GM10248 (cell line): Measurements from ENCODE around the gene TRPM2.

ENCODE experiments used
- CTCF ChIA-PET: fragments of 300-600 bp; sonication (Branson Sonifier 250); formaldehyde crosslinking; extraction: SDS; loops from one replicate; lab custom pipeline; 2021; ENCODE audit warnings: antibody characterized with exemption; lab: Yijun Ruan, JAX
- POLR2A ChIA-PET: fragments of 350-650 bp; sonication (Branson Sonifier 250); formaldehyde crosslinking; extraction: SDS; loops from one replicate; lab custom pipeline; 2020; ENCODE audit warnings: antibody characterized with exemption; lab: Yijun Ruan, JAX
- DNase-seq: peaks from one replicate; pipeline ENCODE4 v3.0.0; 2012; ENCODE audit errors: extremely low spot score
- CTCF ChIP-seq: IDR thresholded peaks from 2 replicates; pipeline ENCODE4 v1.5.1; 2012; ENCODE audit warnings: mild to moderate bottlenecking, low read depth; ENCODE audit errors: extremely low read depth, missing control alignments, control extremely low read depth

Gene TRPM2

GRCh38 chr21:44471996-44472395 is 118.6 kb downstream of the TRPM2 start:
- ChIA-PET CTCF (no interaction called here), POLR2A (no interaction called here)
- no peak for DNase-seq
- no peak for TF ChIP-seq CTCF

- CTCF ChIA-PET = interaction anchor here (1.2 kb wide), 1 partner anchor 10 kb away, joined by 3 read pairs; no protein-coding TSS in a partner anchor
- no peak for TF ChIP-seq CTCF
- POLR2A ChIA-PET = no interaction called here
- no peak for DNase-seq
These were observed 120.6 kb downstream of the TRPM2 start for GRCh38 chr21:44473915-44474555.

- ChIA-PET POLR2A (no interaction called here), CTCF (no interaction called here)
- no peak for TF ChIP-seq CTCF
- DNase-seq = no peak
These were observed 121.9 kb downstream of the TRPM2 start for GRCh38 chr21:44475266-44475845.

GRCh38 chr21:44477131-44477530 is 123.7 kb downstream of the TRPM2 start:
- DNase-seq = no peak
- POLR2A ChIA-PET = no interaction called here
- TF ChIP-seq CTCF = no peak
- CTCF ChIA-PET = no interaction called here

- ChIA-PET POLR2A (no interaction called here), CTCF (interaction anchor here (0.9 to 1.0 kb wide), 2 partner anchors 8 to 176 kb away, joined by 3 to 4 read pairs; no protein-coding TSS in a partner anchor)
- DNase-seq = no peak
- no peak for TF ChIP-seq CTCF
These were observed 124.3 kb downstream of the TRPM2 start for GRCh38 chr21:44477712-44478111.

GRCh38 chr21:44478124-44478800 is 124.8 kb downstream of the TRPM2 start:
- no peak for DNase-seq
- TF ChIP-seq CTCF = no peak
- CTCF ChIA-PET = interaction anchor here (0.9 to 1.0 kb wide), 2 partner anchors 9 to 177 kb away, joined by 3 to 4 read pairs; no protein-coding TSS in a partner anchor
- POLR2A ChIA-PET = no interaction called here
